ENCODE data around the gene RRP36. TPM values are rescaled to one million over a fixed set of nuclear protein-coding genes. Genes with fewer than 3 reads are reported as not detected.

RRP36 gene
- total RNA-seq, 4 donors from 2014 or later, result 39.2 to 75.9 (median 50.4) TPM

- H3K27ac ChIP-seq, result no peak overlapping the region
- peak in 3 of 6 experiments; percentile 33 to 48 (median 39) for TF ChIP-seq CTCF (IDR thresholded peaks at IDR 0.05)
- TF ChIP-seq POLR2A (IDR thresholded peaks at IDR 0.05), result no peak
- H3K36me3 ChIP-seq, result peaks cover 0 to 68% (median 0%) of the 10 kb centered on the region in 3 donors
- no peak overlapping the region for H3K4me3 ChIP-seq
- H3K9me3 ChIP-seq, result no peaks in the 10 kb centered on the region
- H3K27me3 ChIP-seq, result no peaks in the 10 kb centered on the region
- H3K4me1 ChIP-seq, result peaks cover 0 to 12% (median 3%) of the 10 kb centered on the region in 4 donors
- DNase-seq, result peak in 1 of 3 donors; percentile 23
Observed at GRCh38 chr6:43009124-43009523, 12.3 kb upstream of the RRP36 start.

- H3K9me3 ChIP-seq, result no peaks in the 10 kb centered on the region
- H3K4me3 ChIP-seq, result no peak overlapping the region
- DNase-seq, result no peak
- H3K27ac ChIP-seq, result no peak overlapping the region
- peaks cover 0 to 60% (median 0%) of the 10 kb centered on the region in 3 donors for H3K36me3 ChIP-seq
- TF ChIP-seq CTCF (IDR thresholded peaks at IDR 0.05) (no peak), POLR2A (IDR thresholded peaks at IDR 0.05) (no peak)
- peaks cover 0 to 28% (median 10%) of the 10 kb centered on the region in 4 donors for H3K4me1 ChIP-seq
- no peaks in the 10 kb centered on the region for H3K27me3 ChIP-seq
Observed at GRCh38 chr6:43011207-43011606, 10.2 kb upstream of the RRP36 start.

- Histone ChIP-seq H3K27me3 (no peaks in the 10 kb centered on the region), H3K9me3 (no peaks in the 10 kb centered on the region), H3K4me1 (peaks cover 0 to 39% (median 10%) of the 10 kb centered on the region in 4 donors), H3K27ac (no peak overlapping the region), H3K36me3 (peaks cover 0 to 52% (median 0%) of the 10 kb centered on the region in 3 donors), H3K4me3 (no peak overlapping the region)
- no peak for DNase-seq
- TF ChIP-seq POLR2A (IDR thresholded peaks at IDR 0.05) (no peak), CTCF (IDR thresholded peaks at IDR 0.05) (no peak)
Observed at GRCh38 chr6:43012364-43012763, 9.1 kb upstream of the RRP36 start.

- H3K27me3 ChIP-seq, result no peaks in the 10 kb centered on the region
- peak overlapping the region; percentile 72 to 83 (median 76) for H3K27ac ChIP-seq
- peaks cover 0 to 52% (median 0%) of the 10 kb centered on the region in 3 donors for H3K36me3 ChIP-seq
- no peak for DNase-seq
- TF ChIP-seq POLR2A (IDR thresholded peaks at IDR 0.05), result no peak
- TF ChIP-seq CTCF (IDR thresholded peaks at IDR 0.05), result no peak
- no peaks in the 10 kb centered on the region for H3K9me3 ChIP-seq
- H3K4me3 ChIP-seq, result peak overlapping the region; percentile 58 to 89 (median 66)
- peaks cover 0 to 41% (median 10%) of the 10 kb centered on the region in 4 donors for H3K4me1 ChIP-seq
Observed at GRCh38 chr6:43013097-43013842, 8.2 kb upstream of the RRP36 start.

GRCh38 chr6:43013843-43014433 is 7.5 kb upstream of the RRP36 start, which contains the start of the genes KLHDC3 and MEA1:
Gene KLHDC3 (plus strand): TSS chr6:43014249. CDS start chr6:43017193, 2,944 bp downstream.
Gene MEA1 (minus strand): TSS chr6:43013946. CDS start chr6:43013813, 133 bp downstream.
- Histone ChIP-seq H3K27ac (peak within 1 kb of the TSS; percentile 72 to 83 (median 76)), H3K4me3 (peak within 1 kb of the TSS; percentile 58 to 89 (median 66)), H3K27me3 (no peaks in the 10 kb centered on the region), H3K36me3 (peaks cover 0 to 52% (median 0%) of the 10 kb centered on the region in 3 donors), H3K9me3 (no peaks in the 10 kb centered on the region), H3K4me1 (peaks cover 0 to 41% (median 10%) of the 10 kb centered on the region in 4 donors)
- DNase-seq, result peak; percentile 99 to 100 (median 99)
- TF ChIP-seq POLR2A (IDR thresholded peaks at IDR 0.05) (peak in 1 of 2 donors; percentile 56), CTCF (IDR thresholded peaks at IDR 0.05) (no peak)
